Stimulated activated CD8-positive, alpha-beta memory T cell treated with anti-CD3 and anti-CD28 coated beads, Interleukin-15, amount 100 ng/mL, for 24 hours (primary cell): ENCODE results near the gene EDEM2.
A peak's percentile ranks its signal among the peaks of the same experiment; 100 is the strongest.
"Not testable (repeated sequence)": the region's sequence is repeated elsewhere in the genome, so short reads cannot be mapped to it uniquely, and the experiment has no call there.

Experiments used
- DNase-seq: peaks from one replicate; pipeline ENCODE4 v3.0.0-alpha.2; 2020; ENCODE audit warnings: low read depth

The EDEM2 gene, protein sequence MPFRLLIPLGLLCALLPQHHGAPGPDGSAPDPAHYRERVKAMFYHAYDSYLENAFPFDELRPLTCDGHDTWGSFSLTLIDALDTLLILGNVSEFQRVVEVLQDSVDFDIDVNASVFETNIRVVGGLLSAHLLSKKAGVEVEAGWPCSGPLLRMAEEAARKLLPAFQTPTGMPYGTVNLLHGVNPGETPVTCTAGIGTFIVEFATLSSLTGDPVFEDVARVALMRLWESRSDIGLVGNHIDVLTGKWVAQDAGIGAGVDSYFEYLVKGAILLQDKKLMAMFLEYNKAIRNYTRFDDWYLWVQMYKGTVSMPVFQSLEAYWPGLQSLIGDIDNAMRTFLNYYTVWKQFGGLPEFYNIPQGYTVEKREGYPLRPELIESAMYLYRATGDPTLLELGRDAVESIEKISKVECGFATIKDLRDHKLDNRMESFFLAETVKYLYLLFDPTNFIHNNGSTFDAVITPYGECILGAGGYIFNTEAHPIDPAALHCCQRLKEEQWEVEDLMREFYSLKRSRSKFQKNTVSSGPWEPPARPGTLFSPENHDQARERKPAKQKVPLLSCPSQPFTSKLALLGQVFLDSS

DNA sequence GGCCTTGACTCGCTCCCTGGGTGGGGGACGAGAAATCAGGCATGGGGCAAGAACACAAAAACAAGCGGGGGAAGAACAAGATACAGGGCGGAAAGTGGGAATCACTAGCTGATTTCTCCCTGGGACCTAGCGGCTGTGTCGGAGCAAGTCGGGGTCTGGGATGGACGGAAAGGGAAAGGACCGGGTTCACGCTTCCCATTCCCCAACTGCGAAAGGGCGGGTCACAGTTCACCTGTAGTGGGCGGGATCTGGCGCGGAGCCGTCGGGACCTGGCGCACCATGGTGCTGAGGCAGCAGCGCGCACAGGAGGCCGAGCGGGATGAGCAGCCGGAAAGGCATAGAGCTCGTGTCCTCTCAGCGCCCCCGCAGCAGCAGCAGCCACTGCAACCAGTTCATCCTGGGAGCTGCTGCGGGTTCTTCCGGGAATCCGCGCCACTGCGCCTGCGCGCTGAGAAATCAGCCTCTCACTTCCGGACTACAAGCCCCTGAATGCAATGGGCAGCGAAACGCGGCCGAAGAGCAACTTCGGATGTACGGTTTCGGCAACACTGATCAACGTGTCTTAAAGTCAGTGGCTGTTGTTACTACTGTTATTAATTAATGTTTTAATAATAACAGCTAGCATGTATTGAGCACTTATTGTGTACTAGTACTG is at the start of gene EDEM2:
Gene EDEM2 (minus strand): TSS at position 417 of the 655 bp plus-strand sequence. CDS start 78 bp downstream, at position 339.
- DNase-seq, result peak; percentile 80

DNA sequence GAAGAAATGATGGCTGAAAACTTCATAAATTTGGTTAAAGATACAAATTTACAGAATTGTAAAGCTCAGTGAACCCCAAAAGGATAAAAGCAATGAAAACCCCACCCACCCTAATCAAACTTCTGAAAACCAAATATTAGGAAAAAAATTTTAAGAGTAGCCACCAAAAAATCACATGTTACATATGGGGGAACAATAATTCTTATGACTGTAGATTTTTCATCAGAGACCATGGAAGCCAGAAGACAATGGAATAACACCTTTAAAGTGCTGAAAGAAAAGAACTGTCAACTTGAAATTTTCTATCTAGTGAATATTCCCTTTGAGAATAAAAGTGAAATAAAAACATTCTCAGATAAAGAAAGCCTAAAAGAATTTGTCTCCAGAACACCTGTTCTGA is 49.2 kb upstream of the EDEM2 start:
- DNase-seq, result no peak

DNA sequence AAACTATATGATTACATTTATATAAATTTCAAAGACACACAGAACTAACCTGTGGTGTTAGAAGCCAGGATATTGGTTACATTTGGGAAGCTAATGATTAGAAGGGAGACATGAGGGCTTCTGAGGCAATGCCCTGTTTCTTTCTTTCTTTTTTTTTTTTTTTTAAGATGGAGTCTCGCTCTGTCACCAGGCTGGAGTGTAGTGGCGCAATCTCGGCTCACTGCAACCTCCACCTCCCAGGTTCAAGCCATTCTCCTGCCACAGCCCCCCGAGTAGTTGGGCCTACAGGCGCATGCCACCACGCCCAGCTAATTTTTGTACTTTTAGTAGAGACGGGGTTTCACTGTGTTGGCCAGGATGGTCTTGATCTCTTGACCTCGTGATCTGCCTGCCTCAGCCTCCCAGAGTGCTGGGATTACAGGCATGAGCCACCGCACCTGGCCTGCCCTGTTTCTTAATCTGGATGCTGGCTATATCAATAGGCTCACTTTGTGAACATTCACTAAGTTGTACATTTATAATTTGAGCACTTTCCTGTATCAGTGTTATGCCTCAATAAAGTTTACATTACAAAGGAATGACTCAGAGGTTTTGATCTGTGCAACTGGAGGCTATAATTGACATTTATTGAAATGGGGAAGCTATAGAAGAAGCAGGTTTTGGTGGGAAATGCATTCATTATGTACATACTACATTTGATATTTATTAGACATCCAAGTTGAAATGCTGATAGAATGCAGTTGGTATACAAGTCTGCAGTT is 46.1 kb upstream of the EDEM2 start:
- not testable (repeated sequence) for DNase-seq

DNA sequence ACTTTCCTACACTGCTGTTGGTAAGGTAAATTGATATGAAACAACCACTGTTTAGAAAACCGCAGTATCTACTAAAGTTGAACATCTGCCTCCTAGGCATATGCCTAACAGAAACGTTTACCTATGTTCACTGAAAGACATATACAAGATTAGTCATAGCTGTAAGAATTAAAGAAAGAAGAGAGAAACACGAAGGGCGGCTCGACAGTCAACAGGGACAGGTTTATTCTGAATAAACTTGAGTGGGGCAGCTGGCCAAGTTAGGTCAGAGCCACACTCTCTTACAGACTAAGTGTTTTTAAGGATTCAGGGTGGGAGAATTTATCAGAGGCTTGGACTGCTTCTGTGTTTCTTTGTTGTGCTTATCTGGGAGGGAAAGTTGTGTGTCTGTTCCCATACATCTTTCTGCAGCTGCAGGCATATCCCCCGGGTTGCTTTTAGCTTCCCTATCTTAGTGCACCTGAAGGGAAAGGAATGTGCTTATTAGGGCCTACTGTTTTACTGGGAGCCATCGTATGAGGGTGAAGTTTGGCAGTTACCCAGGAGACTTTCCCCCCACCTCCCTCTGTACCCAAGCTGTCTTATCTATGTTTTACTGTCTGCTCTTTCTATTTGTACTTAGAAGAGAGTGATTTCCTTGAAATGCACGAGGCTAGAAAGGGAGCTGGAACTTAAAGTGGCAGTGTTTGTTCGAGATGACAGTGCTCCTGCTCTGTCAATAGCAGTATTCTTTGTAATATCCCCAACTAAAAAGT is 45.2 kb upstream of the EDEM2 start:
- no peak for DNase-seq

DNA sequence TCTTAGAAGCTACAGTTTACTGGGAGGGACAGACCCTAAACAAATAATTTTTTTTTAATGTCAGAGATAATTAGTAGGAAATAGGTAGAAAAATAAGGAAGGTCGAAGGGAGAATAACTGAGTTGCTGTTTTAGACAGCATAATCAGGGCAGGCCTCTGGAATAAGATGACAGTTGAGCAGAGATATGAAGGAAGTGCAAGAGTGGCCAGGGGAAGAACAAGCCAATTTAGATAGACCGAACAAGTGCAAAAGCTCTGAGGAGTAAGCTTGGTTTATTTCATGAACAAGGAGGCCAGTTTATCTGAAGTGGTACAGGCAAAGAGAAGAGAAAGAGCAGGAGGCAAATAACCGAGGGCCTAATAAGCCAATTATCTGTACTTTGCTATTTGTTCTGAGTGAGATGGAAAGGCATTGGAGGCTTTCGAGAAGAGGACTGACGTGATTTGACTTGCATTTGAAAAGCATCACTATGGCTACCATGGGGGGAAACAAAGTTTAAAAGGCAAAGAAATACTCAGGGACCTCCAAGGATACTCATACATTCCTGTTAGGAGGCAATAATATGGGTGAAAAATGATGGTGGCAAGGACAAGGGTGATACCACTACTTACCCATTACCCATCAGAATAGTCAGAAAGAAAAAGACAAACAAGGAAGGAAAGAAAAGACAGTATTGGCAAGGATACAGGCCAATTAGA is 44.4 kb upstream of the EDEM2 start:
- no peak for DNase-seq

DNA sequence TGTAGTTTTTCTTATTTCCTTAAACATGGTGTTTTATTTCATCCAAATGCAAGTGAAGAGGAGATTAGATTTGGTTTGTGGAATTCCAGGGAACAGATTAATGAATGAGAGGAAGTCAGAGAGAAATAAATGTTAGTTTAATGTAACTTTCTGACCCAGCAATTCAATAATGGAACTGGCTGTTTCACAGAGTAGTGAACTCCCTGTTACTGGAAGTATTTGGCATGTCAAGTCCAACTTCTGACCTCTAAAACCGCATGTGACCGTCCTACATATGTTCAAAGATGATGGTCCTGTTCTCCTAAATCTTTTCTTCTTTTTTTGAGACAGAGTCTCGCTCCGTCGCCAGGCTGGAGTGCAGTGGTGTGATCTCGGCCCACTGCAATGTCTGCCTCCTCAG is 43.4 kb upstream of the EDEM2 start:
- no peak for DNase-seq

DNA sequence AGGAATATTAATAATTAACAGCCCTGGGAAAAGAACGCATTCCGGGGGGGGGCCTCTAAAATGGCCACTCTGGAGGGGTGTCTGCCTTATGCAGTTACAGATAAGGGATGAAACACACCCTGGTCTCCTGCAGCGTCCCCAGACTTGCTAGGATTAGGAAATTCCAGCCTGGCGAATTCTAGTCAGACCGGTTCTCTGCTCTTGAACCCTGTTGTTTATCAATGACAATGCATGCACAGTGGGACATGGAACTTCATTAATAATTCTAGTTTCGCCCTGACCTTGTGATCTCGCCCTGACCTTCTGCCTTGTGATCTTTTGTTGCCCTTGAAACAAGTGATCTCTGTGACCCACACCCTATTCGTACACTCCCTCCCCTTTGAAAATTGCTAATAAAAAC is 42.1 kb upstream of the EDEM2 start:
- DNase-seq, result not testable (repeated sequence)

DNA sequence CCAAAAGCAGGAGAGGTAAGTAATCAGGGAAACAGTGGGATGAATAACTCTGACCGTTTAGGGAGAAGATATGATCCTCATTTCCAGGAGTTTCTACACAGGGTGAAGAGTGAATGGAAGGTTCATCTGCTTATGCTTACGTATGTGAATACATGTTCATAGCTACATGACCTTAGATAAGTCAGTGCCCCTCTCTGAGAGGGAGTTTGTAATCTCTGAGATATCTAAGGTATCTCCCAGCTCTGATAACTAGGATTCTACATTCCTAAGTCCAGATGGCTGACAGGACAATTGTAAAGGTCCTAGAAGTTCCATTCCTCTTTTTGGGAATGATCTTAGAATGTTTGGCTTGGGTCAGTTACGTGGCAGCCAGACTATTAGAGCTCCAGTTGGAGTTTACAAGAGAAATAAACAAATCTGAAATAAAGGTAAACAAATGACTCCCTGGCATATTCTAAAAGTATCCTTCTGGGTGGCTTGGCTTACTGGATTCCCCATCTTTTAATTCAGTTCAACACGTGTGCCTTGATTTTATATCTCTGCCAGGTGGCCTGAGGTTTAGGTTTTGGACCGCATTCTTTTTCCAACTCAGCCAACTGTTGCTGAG is 40.6 kb upstream of the EDEM2 start:
- DNase-seq, result no peak

DNA sequence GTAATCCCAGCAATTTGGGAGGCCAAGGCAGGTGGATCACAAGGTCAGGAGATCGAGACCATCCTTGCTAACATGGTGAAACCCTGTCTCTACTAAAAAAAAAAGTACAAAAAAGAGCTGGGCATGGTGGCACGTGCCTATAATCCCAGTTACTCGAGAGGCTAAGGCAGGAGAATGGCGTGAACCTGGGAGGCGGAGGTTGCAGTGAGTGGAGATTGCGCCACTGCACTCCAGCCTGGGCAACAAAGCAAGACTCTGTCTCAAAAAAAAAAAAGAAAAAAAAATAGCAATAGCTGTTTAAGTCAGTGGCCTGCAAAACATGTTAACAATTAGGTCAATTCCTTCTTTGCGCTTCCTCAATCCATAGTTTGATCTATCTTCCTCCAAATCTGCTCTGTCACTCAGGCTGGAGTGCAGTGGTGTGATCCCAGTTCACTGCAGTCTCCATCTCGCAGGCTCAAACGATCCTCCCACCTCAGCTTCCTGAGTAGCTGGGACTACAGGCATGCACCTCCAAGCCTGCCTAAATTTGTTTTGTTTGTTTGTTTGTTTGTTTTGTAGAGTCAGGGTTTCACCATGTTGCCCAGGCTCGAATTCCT is 39.7 kb upstream of the EDEM2 start:
- not testable (repeated sequence) for DNase-seq

DNA sequence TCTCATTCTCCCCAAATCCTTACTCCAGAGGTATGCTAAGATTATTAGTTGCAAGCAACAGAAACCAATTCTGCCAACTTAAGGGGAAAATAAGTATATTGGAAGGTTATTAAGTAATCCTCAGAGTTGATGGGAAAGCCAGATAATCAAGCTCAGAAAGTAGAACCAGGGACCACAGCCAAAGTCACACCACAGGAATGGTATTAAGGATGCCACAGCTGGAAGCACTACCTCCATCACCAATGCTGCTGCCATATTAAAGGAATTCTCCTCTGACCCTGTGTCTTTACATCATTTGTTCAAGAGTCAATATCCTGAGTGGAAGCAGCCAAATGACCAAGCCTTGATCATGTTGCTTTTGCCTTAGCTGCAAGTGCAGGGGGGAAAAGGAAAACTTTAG is 34.6 kb upstream of the EDEM2 start:
- DNase-seq, result no peak

DNA sequence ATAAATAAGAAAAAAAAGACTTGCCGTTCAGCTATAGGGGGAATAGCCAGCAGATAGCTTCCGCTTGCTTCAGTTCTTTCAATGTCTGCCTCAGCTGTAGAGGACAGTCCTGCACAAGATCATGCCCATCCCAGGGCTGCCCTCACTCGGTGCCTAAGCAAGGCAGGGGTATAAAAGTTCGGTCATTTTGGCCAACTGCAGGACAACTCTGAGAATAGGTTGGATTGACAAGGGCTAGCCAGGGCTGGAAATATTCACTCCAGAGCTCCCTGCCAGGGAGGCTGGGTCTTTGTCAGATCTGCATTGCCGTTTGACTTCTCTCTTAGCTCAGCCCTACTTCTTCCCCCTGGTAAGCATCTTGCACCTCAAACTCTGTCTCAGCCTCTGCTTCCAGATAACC is 33.1 kb upstream of the EDEM2 start:
- DNase-seq, result no peak

DNA sequence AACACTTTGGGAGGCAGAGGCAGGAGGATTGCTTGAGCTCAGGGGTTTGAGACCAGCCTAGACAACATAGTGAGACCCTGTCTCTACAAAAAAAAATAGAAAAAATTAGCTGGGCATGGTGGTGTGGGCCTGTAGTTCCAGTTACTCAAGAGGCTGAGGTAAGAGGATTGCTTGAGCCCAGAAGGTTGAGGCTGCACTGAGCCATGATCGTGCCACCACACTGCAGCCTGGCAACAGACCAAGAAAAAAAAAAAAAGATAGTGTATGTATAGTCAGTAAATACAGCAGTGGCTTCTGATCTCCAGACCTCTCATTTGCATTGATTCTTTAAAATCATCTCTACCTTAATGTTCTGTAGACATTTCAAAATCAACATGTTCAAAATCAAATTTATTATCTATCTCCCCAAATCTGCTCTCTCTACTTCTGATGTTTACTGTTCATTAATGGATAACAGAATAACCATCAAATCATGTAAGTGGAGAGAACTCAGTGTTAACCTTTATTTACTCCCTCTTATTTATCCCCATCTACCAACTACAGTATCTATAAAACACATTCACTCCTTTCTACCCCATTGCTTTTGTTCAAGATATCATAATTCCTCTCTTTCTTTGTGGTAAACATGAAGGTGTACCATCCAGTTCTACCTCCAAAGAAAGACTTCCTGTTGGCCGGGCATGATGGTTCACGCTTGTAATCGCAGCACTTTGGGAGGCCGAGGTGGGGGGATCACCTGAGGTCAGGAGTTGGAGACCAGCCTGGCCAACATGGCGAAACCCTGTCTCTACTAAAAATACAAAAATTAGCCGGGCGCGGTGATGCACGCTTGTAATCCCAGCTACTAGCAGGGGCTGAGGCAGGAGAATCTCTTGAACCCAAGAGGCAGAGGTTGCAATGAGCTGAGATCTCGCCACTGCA is 32.4 kb upstream of the EDEM2 start:
- no peak for DNase-seq

DNA sequence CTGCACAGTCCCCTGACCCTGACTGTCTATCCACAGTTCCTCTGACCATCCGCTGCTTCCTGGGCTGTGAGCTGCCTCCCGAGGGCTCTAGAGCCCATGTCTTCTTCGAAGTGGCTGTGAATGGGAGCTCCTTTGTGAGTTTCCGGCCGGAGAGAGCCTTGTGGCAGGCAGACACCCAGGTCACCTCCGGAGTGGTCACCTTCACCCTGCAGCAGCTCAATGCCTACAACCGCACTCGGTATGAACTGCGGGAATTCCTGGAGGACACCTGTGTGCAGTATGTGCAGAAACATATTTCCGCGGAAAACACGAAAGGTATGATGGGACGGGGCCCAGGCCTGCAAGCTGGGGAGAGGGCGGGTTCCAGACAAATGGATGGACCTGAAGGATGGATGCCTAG is 29.0 kb upstream of the EDEM2 start:
- no peak for DNase-seq

DNA sequence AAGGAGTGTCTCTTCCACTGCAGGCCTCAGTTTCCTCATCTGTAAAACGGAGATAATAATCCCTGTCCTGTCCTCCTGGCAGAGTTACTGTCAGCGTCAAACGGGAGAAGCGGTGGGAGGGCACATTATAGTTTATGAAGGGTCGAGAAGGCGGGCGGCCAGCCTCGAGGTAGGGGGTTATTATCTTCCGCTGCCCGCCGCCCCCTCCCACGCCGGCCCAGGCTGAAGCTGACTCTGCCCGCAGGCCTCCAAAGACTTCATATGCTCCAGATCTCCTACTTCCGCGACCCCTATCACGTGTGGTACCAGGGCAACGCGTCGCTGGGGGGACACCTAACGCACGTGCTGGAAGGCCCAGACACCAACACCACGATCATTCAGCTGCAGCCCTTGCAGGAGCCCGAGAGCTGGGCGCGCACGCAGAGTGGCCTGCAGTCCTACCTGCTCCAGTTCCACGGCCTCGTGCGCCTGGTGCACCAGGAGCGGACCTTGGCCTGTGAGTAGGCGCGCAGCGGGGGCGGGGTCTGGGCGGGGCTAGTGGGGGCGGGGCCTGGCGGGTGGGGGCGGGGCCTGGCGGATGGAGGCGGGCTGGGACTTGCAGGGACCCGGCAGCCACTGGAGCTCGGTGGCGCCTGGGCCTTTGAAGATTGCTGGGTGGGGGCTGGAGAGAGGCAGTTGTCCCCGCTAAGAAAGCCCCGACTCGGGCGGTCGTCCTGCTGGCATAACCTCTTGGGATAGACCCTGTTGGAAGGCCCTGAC is 27.5 kb upstream of the EDEM2 start:
- no peak for DNase-seq

DNA sequence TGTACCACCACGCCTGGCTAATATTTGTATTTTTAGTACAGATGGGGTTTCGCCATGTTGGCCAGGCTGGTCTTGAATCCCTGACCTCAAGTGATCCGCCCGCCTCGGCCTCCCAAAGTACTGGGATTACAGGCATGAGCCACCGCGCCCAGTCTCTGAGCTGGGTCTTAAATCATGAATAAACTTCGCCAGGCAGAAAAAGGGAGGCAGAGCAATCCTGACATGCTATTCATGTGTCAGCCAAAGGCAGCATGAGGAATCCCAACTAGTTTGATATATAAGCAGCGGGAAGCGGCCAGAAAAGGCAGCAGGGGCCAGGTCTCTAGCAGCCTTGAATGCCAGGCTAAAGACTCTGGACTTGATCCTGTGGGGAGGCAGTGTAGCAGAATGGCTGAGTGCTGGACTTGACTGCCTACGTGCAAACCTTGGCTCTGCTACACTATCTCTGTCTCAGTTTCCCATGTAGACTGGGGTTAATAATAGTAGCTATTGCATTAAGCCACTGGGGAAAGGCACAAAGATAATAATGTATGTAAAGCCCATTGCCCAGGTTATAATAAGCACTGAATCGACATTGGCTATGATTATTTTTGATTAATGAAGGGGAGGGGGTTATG is 26.5 kb upstream of the EDEM2 start:
- no peak for DNase-seq

DNA sequence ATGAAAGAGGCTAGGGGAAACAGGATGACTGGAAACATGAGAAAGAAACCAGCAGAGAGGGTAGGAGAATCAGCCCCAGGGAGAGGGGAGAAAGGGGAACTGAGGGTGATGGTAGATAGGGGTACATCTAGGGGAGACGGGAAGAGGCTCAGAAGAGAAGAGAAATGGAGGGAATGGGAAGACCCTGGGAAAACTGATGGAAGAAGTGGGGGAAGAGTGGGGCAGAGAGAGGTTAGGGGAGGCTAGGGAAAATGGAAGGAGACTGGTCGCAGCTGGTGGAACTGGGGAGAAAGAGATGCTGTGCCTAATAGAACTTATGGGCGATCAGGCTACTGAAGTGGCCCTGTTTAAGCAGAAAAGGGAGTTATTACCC is 25.3 kb upstream of the EDEM2 start:
- no peak for DNase-seq

DNA sequence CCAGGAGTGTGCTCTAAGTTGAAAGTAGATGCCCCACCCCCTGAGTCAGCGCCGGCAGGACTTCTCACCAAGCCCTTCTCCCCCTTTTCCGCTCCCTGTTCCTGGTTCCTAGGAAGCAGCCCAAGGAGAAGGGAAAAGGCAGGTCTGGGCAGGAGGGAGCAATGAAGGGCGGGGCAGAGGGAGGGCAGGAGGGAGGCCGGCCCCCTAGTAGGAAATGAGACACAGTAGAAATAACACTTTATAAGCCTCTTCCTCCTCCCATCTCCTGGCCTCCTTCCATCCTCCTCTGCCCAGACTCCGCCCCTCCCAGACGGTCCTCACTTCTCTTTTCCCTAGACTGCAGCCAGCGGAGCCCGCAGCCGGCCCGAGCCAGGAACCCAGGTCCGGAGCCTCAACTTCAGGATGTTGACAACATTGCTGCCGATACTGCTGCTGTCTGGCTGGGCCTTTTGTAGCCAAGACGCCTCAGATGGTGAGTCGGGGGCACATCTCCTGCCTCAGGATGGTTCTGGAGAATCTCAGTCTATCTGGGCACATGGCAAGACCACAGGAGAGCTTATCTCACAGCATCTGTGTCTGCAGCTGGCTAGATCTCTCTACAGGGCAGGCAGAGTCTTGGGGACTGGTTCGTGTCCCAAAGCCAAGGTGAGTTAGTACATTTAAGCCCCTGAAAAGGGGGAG is 24.8 kb upstream of the EDEM2 start, which contains the start of gene PROCR:
Gene PROCR (plus strand): TSS at position 320 of the 681 bp plus-strand sequence. CDS start 83 bp downstream, at position 403.
- no peak for DNase-seq

DNA sequence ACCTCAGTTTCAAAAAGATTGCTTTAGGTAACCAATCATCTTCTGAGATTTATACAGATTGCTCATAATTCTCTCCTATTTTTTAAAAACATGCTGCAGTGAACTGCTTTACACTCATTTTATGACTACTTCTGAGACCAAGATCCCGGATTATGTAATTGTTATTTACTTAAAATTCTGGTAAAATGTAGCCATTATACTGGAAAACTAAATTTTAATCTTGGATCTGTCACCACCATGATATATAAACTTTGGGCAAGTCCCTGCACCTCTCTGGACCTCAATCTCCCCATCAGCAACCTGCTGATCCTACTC is 24.3 kb upstream of the EDEM2 start:
- no peak for DNase-seq
